NCI-H146 treated with DMSO at 0.1 percent for 48 hours (cell line): ENCODE results near the gene ZC3H10.
A peak's percentile ranks its signal among the peaks of the same experiment; 100 is the strongest.
"Not testable (repeated sequence)": the region's sequence is repeated elsewhere in the genome, so short reads cannot be mapped to it uniquely, and the experiment has no call there.

Experiments used
- DNase-seq: peaks from one replicate; lab custom pipeline; 2025; ENCODE audit not compliant: unreplicated experiment; lab: John Stamatoyannopoulos, UW

ZC3H10 gene, protein sequence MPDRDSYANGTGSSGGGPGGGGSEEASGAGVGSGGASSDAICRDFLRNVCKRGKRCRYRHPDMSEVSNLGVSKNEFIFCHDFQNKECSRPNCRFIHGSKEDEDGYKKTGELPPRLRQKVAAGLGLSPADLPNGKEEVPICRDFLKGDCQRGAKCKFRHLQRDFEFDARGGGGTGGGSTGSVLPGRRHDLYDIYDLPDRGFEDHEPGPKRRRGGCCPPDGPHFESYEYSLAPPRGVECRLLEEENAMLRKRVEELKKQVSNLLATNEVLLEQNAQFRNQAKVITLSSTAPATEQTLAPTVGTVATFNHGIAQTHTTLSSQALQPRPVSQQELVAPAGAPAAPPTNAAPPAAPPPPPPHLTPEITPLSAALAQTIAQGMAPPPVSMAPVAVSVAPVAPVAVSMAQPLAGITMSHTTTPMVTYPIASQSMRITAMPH

DNA sequence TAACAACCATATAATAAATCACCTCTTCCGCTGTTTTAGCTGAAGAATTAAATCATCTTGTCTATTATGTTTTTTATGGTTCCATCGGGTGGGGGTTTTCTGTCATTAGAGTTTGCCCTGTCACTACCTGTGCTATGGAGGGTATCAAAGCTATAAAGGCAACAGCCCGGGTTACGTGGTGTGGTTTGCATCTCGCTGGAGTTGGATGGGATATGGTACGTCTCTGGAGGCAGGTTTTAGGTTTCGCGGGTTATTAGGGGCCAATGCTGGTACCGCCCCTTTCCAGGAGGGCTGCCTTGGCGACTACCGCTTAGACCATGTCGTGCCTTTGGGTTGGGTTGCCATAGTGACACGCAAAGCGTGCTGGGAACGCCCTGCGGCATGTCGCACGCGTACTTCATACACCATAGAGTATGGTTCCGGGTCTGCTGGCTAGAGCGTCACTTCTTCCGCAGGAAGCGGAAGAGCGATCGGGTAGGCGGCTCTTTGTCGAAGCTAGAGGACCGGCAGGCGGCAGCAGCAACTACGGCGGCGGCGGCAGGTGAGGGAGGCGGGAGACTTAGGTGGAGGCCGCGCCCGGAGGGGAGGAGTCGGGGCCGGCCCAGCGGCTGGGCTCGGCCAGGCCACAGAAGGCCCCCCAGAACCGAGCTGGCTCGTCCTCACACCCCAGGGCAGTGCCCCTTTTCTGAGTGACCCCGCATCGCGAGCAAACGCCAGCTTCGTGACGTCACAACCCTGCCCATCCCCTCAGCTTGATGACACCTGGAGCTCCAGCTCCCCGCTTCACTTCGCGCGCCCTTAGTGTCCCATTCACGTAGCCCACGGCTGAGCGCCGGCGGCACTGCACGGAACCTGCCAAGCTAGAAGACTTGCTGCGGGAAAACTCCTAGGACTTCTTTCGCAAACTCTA lies at the start of gene ZC3H10:
TSS of gene ZC3H10 (plus strand) at position 489 of the 910 bp plus-strand sequence. CDS start 2,297 bp downstream, outside the sequence.
- peak; percentile 99 for DNase-seq

DNA sequence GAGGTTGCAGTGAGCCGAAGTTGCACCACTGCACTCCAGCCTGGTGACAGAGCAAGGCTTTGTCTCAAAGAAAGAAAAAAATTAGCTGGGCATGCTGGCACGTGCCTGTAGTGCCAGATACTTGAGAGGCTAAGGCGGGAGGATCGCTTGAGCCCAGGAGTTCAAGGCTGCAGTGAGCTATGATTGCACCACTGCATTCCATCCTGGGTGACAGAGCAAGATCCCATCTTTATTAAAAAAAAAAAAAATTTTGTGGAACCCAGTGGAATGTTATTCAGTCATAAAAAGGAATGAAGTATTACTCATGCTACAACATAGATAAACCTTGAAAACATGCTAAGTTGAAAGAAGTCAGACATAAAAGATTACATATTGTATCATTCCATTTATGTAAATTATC lies 46.4 kb upstream of the ZC3H10 start:
- DNase-seq, result no peak

DNA sequence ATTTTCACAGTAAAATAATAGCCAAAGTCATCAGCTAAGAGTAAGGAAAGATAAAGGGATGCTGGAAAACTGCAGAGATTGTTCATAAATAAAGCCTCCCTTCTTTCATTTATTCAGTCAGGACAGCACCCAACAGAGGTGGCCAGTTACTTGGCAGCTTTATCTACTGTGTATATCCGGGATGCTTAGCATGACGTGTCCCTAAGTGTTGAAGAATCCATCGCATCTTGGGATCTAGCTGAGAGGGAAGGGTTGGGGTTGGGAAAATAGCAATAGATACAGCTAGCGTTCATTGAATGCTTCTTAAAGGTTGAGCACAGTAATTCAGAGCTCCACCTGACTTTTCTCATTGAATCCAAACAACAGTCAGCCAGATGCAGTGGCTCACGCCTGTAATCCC lies 43.7 kb upstream of the ZC3H10 start:
- no peak for DNase-seq

DNA sequence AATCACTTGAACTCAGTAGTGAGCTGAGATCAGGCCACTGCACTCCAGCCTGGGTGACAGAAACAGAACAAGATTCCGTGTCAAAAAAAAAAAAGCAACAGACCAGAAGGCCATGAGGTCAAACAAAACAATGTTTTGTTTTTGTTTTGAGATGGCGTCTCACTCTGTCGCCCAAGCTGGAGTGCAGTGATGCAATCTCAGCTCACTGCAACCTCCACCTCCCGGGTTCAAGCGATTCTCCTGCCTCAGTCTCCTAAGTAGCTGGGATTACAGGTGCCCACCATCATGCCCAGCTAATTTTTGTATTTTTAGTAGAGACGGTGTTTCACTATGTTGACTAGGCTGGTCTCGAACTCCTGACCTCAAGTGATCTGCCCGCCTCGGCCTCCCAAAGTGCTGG lies 40.1 kb upstream of the ZC3H10 start:
- DNase-seq, result not testable (repeated sequence)

DNA sequence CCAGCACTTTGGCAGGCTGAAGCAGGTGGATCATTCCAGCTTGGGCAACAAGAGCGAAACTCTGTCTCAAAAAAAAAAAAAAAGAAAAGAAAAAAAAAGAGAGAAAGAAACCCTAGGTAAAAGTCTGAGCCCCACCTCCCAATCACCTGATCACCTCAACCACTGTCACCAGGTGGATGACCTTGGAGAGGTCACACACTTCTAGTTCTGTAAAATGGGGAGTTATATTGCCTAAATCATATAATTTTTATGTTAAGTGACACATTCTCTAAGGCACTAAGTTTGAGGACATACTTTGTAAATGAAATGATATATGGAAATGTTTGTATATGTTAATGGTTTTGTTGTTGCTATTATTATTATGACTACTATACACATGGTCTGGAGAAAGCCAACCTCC lies 39.6 kb upstream of the ZC3H10 start:
- DNase-seq, result no peak

DNA sequence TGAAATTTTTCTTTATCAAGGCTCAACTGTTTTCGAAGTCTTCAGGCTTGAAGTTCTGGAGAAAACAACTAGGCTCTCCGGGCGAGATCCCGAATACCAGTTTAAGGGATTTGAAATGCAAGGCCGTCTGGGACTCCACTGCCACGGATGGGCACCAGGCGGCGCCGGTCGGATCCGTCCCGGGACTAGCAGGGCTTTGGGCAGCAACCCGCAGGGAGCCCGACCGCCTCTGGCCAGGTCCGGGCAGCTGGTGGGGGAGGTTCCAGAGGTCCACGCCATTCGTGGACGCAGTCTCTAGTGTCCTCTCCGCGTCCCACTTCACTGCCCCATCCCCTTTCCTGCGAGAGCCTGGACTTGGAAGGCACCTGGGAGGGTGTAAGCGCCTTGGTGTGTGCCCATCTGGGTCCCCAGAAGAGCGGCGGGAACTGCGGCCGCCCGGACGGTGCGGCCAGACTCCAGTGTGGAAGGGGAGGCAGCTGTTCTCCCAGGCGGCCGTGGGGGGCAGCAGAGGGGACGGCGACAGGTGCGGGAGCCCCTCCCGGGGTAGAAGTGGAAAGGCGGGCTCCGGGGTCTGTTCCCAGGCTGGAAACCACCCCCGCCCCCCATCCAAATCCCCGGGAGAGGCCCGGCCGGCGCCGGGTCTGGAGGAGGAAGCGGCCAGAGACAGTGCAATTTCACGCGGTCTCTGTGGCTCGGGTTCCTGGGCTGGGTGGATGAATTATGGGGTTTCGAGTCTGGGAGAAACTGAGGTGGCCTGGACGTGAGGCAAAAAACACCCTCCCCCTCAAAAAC lies 38.9 kb upstream of the ZC3H10 start:
- DNase-seq, result peak; percentile 66

DNA sequence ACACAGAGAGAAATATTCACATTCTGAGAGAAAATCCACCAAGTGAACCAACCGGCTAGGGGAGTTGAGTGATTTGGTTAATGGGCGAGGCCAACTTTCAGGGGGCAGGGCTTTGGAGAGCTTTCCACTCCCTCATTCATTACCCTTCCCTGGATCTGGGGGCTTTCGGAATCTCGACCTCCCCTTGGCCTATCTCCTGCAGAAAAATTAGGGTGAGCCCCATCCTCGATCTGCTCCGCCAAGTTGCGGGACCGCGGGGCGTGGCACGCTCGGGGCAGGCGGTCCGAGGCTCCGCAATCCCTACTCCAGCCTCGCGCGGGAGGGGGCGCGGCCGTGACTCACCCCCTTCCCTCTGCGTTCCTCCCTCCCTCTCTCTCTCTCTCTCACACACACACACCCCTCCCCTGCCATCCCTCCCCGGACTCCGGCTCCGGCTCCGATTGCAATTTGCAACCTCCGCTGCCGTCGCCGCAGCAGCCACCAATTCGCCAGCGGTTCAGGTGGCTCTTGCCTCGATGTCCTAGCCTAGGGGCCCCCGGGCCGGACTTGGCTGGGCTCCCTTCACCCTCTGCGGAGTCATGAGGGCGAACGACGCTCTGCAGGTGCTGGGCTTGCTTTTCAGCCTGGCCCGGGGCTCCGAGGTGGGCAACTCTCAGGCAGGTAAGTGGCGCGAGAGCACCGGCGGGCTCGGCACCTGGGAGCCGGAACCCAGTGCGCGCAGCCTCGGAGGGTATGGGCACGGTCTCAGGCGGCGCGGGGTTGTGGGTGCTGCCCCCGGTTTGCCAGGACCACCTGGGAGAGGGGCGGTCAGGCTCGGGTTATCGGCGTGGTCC lies 38.1 kb upstream of the ZC3H10 start, which contains the start of gene ERBB3:
TSS of gene ERBB3 (plus strand) at position 443 of the 833 bp plus-strand sequence. CDS start at position 579, 136 bp downstream.
- peak; percentile 65 for DNase-seq

DNA sequence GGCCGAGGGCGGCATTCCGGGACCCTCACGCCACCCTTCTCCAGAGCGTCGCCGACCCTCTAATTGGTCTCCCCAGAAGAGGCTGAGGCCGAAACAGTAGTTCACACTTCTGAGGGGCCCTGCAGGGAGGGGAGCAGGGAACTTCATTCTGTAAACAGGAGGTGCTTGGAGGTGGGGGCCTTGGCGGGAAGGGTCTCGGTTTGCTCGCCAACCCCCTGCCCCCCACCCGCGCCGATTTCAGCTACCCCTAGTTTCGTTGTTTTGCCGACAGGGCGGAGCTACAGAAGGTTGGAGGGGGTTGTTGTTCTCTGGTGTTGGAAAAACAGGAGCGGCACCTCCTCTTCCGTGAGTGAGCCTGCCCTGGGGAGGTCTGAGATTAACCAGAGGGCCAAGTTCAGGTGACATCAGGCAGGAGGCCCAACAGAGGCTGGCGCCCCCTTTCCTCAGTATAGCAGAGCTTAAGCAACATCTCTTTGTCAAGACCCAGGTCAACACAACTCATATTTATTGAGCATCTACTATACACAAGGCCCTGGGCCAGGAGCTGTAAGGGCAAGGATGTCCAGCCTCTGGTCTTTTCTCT lies 37.4 kb upstream of the ZC3H10 start:
- no peak for DNase-seq

DNA sequence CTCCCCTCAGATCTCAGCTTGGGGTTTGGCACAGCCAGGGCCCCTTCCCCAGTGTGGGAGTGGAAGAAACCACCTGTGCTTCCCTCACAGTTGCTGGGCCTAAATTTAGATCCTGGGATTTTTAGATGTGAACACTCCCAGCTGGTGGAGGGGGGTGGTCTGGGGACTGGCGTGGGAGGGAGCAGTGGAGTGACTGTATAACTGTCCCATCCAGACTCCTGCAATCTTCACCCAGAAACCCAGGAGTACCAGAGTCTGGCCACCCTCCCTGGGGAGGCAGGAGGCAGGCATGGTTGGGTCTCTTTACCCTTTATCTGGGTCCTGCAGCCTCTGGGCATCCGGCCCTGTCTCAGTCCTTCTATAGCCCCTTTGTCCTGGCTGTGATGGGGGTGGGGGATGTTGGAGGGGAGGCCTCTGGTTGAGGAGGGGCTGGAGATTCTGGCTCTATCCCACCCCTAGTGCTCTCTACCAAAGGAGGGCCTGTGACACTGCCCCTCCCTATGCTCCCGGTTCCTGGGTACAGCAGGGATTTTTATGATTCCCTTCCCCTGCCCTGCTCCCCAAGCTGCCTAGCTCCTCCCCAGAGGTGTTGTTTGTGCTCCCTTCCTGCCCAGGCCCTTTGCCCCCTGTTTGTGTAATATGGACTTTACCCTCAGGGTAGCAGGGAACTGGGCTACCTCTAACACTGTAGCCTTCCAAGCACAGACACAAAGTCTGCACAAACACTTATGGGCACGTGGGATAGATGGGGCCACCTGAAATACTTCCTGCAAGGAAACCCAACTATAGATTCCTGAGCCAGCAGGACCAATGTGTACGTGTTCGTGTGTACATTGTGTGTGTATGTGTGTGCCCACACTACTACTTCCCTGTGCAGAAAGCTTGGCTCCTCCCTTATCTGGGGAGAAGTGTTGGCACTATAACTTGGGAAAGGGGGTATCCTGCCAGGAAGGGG lies 36.4 kb upstream of the ZC3H10 start:
- no peak for DNase-seq

DNA sequence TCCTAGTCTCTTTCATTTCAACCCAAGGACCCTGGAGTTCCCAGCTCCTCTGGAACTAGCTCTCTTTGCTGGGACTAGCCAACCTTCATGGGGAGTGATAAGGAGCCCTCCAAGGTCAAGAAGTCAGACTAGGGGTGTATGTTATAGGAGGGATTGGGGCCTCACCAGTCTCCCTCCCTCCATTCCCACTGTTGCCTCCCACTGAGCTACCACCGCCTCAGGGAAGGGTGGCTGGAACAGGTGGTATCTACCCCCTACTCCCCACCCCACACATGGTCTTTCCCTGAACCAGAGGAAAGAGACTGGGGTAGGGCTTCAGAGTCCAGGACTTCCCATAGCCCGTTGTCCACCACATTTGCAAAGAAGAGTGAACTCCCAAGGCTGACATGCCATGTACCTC lies 35.7 kb upstream of the ZC3H10 start:
- DNase-seq, result no peak

DNA sequence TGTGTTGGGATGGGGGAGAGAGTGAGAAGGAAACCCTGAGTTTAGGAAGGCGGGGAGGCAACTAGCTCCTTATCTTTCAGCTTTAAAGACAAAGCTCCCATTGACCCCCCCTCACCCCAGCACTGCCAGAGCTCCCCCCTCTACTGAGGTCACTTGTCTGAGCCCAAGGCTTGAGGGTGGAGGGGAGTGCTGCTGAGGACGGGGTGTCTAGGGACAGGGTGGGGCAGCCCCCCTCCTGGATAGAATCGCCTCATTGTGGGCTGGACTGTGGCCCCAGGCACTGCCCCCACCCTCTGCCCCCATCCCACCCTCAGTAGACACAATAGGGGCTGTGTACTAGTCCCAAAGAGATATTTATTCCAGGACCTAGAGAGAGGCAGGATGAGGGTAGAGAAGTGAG lies 35.1 kb upstream of the ZC3H10 start:
- DNase-seq, result no peak

DNA sequence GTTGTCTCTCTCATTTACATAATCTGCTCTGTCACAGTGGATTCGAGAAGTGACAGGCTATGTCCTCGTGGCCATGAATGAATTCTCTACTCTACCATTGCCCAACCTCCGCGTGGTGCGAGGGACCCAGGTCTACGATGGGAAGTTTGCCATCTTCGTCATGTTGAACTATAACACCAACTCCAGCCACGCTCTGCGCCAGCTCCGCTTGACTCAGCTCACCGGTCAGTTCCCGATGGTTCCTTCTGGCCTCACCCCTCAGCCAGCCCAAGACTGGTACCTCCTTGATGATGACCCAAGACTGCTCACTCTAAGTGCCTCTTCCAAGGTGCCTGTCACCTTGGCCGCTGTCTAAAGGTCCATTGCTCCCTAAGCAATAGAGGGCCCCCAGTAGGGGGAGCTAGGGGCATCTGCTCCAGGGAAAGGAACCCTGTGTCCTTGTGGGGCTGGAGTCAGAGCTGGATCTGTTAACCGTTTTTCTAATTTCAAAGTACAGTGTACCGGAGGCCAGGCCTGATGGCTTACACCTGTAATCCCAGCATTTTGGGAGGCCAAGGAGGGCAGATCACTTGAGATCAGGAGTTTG lies 33.0 kb upstream of the ZC3H10 start:
- no peak for DNase-seq

DNA sequence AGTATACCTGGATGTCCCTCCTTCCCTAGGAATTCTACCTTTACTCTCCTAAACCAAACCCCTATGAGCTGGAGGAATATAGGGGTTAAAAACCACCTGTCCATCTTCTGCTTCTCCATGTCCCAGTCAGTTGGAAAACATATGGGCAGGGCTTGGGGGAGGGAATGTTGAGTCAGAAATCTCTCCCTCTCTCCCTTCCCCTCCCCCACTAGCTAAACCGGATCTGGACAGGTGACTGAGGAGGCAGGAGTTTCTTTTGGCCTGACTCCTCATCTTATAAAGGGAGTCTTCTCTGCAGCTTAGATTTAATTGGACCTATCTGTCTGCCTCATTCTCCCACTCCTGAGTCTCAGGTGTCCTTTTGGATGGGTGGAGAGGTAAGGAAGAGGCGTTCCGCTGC lies 32.0 kb upstream of the ZC3H10 start:
- no peak for DNase-seq

DNA sequence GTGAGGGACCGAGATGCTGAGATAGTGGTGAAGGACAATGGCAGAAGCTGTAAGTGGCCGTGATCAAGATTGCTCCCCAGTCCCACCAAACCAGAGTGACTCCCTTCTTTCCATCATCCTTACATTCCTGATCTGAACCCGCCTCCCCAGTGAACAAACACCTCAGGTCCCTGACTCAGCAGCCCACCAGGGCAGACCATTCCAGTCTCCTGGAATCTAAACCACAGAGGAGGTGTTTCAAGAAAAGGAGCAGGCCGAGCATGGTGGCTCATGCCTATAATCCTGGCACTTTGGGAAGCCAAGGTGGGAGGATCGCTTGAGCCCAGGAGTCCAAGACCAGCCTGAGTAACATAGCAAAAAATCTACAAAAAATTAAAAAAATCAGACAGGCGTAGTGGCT lies 31.5 kb upstream of the ZC3H10 start:
- DNase-seq, result no peak

DNA sequence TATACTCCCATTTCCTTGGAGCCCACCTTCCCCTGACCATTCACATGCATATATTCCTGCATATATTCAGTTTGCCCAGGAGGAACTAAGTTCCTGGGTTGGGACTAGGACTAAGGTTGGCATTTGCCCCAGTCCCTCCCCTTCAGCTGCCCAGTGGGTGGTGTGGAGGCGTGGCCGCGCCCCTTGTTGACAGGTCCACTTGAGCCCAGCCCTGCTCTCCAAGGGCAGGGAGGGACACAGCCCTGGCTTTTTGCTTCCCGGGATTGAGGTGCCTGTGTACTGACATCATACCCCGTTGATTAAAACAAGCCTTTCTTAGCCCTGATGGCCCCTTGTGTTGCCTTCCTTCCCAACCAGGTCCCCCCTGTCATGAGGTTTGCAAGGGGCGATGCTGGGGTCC lies 30.8 kb upstream of the ZC3H10 start:
- DNase-seq, result no peak

DNA sequence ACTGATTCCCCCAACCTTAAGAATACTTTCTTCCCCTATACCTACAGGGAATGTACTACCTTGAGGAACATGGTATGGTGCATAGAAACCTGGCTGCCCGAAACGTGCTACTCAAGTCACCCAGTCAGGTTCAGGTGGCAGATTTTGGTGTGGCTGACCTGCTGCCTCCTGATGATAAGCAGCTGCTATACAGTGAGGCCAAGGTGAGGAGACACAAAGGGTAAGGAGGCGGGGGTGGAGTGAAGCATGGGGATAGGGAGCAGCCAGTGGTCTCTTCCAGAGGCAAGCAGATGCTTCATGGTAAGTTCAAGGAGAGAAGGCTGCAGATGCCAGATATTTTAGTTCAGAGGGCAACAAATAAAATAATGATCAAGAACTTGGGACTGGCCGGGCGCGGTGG lies 20.3 kb upstream of the ZC3H10 start:
- no peak for DNase-seq

DNA sequence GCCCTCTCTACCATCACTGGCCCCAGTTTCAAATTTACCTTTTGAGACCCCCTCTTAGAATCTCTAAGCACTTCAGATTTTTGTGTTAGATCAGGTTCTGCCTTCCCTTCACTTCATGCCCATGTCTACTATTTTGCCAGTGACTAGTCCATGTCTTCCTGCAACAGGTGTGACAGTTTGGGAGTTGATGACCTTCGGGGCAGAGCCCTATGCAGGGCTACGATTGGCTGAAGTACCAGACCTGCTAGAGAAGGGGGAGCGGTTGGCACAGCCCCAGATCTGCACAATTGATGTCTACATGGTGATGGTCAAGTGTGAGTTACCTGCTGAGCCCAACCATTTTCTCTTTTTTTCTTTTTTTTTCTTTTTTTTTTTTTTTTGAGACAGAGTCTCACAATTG lies 19.5 kb upstream of the ZC3H10 start:
- no peak for DNase-seq

DNA sequence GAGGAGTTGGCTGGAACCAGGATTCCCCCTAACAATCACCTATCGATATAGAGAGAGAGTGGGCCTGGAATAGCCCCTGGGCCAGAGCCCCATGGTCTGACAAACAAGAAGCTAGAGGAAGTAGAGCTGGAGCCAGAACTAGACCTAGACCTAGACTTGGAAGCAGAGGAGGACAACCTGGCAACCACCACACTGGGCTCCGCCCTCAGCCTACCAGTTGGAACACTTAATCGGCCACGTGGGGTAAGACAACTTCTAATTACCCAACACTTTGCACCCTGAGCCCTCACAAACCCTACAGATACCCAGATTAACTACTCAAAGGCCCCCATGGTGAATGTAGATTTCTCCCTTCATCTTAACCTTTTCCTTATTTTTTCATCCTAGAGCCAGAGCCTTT lies 18.3 kb upstream of the ZC3H10 start:
- DNase-seq, result no peak
